NCI-H128 (cell line): ENCODE results near the gene ZDHHC16.
A peak's percentile ranks its signal among the peaks of the same experiment; 100 is the strongest.
"Not testable (repeated sequence)": the region's sequence is repeated elsewhere in the genome, so short reads cannot be mapped to it uniquely, and the experiment has no call there.

ENCODE experiments used
- DNase-seq: peaks from one replicate; lab custom pipeline; 2025; ENCODE audit not compliant: unreplicated experiment; lab: John Stamatoyannopoulos, UW

ZDHHC16 gene

DNA sequence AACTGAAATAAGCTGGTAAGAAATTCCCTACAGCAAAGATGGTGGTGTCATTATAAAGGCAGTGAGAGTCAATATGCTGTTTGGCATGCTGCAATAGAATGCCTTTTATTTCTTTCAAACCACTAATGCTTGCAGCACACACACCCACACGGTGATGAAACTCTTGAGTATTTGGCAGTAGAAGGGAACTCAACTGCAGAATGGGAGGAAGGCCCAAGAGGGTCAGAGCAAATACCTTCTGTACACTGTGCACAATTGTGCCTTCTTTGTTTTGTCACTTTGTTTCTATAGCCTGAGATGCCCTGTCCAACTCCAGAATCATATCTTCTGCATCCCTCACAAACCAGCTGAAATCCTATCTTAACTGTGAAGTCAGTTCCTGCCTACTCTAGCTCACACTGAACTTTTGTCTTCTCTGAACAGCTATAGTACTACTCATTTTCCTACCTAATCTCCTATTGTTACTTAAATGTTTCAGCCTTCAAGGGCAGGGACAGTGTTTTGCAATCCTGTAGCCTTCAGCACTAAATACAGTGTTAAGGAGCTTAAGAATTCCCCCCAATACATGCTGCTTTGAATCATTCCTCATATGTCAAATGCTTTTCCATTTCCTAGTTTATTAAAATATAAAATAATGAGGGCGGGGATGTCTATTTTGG is 30.1 kb downstream of the ZDHHC16 start:
- DNase-seq, result no peak

DNA sequence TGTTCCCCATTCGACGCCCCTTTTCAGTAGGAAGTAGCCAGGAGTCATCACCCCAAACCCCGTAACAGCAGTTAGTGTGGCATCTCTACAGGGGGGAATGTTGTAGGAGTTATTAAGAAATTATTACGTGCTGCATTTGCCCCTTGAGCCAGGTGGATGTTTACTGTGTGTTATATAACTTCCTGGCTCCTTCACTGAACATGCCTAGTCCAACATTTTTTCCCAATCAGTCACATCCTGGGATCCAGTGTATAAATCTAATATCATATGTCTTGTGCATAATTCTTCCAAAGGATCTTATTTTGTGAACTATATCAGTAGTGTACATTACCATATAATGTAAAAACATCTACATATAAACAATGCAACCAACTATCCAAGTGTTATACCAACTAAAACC is 33.4 kb downstream of the ZDHHC16 start:
- not testable (repeated sequence) for DNase-seq

DNA sequence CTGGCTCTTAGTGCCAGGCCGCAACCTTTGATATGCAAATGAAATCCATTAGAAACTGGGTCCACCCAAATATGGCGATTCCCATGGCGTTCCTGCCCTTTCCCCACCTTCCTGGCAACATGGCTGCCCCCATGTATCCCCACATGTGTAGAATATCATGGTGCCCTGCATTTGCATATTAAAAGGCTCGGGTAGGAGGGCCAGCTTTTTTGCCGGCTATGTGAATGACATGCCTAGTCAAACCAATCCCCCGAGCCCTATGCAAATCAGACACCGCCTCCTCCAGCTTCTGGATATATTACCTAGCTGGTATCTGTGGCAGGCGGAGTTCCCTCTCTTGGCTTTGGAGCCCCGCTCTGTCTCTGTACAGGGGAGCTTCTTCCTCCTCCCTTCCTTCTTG is 34.0 kb downstream of the ZDHHC16 start:
- DNase-seq, result no peak

DNA sequence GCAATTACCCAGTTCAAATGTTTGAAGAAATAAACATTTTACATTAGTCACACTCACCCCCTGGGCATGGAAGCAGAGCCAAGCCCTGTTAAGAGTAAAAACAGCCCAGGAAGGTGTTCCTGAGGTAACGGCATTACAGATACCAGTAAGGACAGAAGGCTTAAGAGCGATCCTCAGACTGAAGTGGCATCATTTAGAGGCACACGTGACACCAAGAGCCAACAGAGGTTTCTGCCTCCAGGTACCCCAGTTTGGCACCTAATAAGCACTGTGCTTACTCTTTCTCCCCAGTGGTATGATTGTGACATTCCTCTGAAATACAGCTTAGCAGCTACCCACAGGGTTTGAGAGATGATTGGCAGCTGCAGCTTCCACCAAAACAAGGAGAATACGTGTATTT is 35.1 kb downstream of the ZDHHC16 start:
- DNase-seq, result no peak

DNA sequence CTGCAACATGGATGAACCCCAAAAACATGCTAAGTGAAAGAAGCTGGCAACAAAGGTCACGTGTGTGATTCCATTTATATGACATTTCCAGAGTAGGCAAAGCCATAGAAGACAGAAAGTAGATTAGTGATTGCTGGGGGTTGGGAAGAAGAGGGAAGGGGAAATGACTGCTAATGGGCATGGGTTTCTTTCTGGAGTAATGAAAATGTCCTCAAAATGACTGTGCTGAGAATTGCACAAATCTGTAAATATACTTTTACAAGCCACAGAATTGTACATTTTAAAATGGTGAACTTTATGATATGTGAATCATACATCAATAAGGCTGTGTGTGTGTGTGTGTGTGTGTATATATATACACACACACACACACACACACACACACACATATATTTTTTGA is 36.4 kb downstream of the ZDHHC16 start:
- DNase-seq, result no peak

DNA sequence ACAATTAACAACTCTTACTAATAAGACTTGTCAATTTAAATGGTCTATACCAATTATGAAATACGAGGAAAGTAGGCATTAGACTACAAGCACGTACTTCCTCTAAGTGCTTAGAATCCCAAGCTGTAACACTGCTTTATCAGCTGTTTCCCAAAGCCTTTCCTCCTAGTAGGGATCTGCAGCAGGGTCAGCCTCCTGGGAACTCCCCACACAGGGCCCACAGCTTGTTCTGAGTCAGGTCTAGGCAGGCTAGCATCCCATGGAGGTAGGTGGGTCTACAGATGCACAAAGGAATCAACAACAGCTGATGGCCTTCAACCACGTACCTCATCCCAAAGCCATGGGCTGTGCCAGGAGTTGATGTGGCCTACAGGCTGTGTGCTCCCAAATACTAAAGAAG is 37.5 kb downstream of the ZDHHC16 start:
- DNase-seq, result no peak

DNA sequence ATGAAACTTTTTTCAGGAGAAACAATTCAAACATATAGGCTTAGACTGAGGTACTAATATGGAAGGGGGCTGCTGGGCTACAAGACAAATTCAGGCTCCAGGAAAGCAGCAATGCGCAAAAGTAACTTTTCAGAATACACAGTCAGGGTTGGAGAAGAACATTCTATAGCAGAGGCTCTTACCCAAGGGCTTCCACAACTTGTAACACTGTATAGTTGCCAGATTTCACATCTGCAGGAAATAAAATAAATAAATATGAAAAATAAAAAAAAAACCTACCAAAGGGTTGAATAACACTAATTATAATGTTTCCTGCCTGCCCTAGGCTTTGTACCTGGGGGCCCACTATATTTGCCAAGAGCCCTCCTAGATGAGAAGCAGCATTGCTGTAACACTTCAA is 37.9 kb downstream of the ZDHHC16 start:
- no peak for DNase-seq

DNA sequence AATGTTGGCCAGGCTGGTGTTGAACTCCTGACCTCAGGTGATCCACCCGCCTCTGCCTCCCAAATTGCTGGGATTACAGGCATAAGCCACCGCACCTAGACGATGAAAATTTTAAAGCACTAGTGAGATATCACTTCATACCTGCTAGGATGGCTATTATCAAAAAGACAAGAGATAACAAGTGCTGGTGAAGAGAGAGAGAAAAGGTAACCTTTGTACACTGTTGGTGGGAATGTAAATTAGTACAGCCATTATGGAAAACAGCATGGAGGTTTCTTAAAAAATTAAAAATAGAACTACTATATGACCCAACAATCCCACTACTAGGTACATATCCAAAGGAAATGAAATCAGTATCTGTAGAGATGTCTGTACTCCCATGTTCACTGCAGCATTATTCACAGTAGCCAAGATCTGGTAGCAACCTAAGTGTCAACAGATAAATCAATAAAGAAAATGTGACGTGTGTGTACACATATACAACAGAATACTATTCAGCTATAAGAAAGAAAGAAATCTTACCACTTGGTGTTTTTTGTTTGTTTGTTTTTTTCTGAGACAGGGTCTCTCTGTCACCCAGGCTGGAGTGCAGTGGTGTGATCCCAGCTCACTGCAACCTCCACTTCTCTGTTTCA is 39.8 kb downstream of the ZDHHC16 start:
- DNase-seq, result no peak

DNA sequence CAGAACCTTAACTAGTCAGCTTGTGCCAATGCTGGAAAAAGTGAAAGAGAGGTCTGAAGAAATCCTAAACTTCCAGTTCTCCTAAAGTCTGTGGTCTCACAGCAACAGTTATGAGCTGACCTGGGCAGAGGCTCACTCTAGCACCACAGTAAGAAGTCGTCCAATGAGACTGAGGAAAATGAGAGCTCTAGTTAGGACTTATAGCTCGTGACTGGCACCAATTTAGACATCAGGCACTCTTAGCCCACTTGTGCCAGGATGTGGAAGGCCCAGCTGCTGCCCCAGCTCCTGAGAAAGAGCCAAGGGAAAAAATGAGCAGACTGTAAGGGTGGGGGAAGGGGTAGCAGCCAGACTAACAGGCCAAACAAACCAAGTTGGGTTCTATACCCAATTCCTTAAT is 44.6 kb downstream of the ZDHHC16 start:
- no peak for DNase-seq

DNA sequence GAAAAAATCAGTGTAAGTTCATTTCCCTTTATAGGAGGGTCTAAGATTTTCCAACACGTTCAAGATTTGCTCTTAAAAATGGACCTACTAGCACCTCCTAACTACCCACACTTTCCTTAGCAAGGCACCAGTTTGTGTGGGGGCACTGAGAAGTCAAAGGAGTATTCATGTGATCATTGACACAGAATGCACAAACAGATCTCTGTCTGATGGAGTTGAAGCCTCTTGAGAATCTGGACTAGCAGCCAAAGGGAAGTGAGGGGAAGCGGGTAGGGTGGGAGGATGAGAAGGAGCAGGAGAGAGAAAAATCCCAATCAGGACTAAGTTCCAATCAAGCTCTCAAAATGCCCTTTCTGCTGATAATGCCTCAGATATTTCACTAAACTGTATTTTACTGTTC is 48.2 kb downstream of the ZDHHC16 start:
- DNase-seq, result no peak

DNA sequence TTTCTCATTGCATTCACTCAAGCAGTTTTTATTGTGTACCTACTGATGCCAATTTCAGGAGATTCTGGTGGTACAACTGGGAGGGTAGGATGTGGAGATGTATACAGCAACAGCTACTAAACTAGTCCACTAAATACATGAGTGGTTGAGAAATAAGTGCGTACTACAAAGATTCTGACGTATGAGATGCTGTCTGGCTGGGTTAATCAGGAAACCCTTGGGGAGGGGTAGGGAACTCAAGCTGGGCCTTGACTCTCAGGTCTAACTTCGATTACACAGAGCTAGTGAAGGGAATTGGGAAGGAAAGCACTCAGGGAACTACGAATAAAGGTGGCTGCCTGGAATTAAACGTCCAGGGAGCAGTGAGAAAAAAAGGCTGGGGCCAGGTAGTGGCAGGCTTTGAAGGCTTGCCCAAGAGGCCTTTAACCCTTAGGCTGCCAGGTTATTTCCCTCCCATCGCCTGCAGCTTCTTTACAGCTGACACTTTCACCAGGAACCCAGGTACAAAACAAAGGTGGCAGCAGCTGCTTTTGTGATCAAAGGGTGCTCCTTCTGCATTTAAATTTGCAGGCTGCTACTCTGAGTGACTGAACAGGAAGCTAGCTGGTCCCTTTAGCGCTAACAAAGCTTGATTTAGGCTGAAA is 49.0 kb downstream of the ZDHHC16 start:
- DNase-seq, result no peak

DNA sequence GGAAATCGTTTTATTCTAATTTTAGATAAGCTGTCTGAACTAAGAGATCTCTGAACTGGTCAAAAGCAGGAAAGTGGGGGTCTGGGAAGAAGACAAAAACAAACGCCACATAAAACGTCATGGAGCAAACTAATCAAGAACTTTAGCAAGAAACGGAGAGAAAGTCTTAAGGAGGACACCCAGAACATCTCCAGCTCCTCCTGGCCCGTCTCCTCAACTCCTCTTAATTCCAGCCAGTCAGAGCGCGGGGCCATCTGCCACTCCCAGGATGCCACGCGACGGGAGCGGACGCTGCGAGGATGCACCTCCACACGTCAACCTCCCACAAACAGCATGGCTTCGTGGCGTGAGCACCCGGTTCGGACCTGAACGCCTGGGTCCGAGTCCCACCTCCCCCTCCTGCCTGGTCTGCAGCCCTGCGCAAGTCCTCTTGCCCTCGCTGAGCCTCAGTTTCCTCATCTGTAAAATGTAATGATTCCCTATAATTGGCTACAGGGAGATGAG is 51.6 kb downstream of the ZDHHC16 start:
- DNase-seq, result peak; percentile 38

DNA sequence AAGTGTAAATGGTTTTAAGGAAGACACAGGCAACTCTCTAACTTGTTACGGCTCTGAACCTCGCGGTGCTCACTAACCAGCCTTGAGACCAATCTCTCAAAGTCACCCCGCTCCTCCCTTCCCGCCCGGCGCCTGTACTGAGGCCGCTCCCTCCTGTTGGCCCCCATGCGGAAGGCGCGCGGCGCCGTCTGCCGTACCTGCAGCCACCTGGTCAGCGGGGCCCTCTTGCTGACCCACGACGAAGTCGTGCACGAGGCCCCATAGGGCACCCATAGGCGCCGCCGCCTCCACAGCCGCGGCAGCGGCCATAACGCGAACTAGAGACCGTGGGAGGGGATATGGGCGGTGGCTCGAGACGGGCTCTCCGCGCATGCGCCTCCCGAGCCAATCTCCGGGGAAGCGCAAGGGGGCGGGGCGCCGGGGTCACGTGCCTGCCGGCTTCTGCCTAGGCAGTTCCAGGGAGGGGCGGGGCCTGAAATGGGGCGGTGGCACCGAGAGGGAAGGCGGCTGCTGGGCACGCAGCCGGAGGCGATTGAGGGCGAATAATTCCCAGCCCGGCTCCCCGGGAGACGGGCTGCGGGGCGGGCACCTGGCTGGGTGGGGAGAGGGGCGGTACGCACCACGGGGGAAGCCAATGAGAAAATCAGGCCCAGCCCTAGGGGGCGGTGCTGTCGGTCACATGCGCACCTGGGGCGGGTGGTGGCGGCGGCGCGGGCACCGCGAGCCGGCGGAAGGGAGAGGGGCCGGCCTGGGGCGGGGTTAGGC is 52.3 kb downstream of the ZDHHC16 start, which contains the start of gene MMS19:
MMS19 (minus strand) TSS at position 347 of the 765 bp plus-strand sequence; CDS start at position 309, 38 bp downstream.
- peak; percentile 95 for DNase-seq

DNA sequence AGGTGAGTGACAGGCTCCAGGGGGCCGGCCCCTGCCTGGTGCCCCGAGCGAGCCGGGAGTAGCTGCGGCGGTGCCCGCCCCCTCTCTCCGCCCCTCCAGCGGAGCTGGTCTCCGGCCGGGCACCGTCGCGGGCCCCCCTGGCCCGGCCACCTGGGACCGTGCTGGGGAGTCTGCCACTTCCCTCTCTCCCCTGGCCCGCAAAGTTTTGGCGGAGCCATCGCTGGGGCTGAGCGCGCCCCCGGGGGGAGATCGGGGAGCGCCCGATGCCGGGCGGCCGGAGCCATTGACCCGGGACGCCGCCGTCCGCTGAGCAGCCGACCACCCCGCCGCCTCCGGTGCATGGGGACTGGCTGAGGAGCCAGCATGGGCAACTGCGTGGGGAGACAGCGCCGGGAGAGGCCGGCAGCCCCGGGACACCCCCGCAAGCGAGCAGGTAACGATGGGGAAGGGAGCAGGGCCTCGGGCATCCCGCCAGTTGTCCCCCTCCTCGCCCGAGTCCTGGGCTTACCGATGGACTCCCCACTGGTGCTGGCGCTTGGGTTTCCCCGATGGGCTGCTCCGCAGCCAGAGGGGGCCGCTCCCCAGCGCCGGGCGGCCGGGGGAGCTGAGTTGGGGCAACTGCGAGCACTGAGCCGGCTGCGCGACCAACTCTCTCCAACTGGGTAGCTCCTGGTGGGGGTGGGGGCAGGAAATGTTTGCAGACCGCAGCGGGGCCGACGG is 53.0 kb downstream of the ZDHHC16 start, which contains the start of gene UBTD1:
UBTD1 (plus strand) TSS at position 84 of the 720 bp plus-strand sequence; CDS start at position 364, 280 bp downstream.
- DNase-seq, result no peak

DNA sequence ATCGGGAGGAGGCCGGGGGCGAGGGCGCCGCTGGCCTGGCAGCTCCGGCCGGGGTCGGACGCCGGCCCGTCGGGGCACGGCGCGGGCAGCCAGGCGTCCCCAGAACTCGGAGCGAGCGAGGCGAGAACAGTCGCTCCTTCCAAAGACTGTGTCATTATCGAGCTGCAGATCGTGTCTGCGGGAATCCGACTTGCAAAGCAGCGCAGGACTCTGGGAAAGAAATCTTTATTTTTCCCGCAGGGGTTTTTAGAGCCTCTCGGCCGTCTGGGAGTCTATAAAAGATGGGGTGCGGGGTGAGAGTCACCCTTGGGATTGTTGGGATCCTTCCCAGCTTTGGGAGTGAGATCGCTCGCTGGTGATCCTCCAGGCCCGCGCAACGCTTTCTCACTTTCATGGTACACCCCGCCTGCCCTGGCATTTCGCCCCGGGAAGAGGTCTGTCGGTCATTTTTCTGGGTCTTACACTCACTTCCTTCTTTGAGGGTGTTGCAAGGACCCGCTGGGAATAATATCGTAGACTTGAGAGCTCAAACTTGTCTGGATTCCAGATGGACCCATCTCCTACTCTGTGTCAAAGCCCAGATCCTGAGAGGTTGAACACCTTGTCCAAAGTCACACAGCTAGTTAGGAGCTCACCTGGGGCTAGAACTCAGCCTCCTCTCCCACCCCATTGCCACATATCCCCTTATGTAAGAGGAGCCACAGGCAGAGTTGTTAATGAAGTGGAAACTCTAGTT is 53.8 kb downstream of the ZDHHC16 start:
- DNase-seq, result no peak

DNA sequence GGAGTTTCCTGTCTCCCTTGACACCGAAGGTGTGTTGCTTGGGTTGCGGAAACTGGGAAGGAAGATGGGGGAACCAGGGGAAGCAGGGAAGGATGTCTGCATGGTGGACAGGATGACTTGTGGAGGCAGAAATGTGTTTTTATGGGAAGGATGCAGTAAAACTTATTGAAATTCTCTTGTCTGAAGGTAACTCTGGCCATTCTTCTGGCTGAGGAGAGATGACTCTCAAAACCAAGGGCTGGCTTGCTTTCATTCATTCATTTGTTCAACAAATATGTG is 54.3 kb downstream of the ZDHHC16 start:
- no peak for DNase-seq

DNA sequence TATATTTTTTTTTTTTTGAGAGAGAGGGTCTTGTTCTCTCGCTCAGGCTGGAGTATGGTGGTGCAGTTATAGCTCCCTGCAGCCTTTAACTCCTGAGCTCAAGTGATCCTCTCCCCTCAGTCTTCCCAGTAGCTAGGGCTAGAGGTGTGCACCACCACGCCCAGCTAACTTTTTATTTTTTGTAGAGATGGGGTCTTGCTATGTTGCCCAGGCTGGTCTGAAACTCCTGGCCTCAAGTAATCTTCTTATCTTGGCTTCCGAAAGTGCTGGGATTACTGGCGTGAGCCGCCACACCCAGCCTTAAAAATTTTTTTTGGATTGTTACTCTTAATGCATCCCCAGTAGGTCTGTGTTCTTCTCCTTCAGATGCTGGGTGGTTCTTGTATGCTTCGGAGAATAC is 56.9 kb downstream of the ZDHHC16 start:
- no peak for DNase-seq

DNA sequence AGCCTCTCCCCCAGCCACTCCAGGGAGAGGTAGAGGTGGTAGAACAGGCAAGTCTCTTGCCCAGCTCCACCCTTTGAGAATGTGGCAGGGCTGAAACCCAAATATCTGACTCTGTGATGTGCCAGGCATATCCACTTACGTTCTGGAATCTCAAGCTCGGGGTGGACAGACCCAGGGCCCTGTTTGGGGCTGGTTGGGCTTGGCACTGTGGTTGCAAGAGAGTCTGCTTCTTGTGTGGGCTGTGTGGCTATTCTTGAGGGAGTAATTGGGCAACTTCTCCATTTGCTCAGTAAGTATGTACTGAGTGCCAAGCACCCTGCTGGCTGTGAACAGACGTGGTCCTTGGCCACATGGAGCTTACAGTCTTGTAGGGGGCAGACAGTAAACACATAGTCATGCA is 57.4 kb downstream of the ZDHHC16 start:
- DNase-seq, result no peak

DNA sequence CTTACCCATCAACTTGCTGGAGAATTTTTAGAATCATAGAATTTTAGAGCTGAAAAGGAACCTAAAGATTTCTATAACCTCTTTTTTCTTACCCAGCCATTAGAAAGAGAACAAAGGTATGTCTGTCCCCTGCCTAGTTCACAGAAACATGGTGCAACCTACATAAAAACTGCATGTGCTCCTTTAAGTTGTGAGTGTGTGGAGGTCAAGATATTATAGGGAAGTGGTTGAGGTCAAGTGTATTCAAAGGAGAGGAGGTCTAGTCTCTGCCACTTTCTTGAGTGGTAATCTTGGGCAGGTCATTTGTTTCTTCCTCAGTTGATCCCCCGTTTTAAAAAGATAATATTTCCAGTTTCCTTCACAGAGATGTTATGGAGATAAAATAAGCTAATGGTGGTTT is 59.2 kb downstream of the ZDHHC16 start:
- DNase-seq, result no peak
